ENCODE data around the gene MEOX1.

DNA sequence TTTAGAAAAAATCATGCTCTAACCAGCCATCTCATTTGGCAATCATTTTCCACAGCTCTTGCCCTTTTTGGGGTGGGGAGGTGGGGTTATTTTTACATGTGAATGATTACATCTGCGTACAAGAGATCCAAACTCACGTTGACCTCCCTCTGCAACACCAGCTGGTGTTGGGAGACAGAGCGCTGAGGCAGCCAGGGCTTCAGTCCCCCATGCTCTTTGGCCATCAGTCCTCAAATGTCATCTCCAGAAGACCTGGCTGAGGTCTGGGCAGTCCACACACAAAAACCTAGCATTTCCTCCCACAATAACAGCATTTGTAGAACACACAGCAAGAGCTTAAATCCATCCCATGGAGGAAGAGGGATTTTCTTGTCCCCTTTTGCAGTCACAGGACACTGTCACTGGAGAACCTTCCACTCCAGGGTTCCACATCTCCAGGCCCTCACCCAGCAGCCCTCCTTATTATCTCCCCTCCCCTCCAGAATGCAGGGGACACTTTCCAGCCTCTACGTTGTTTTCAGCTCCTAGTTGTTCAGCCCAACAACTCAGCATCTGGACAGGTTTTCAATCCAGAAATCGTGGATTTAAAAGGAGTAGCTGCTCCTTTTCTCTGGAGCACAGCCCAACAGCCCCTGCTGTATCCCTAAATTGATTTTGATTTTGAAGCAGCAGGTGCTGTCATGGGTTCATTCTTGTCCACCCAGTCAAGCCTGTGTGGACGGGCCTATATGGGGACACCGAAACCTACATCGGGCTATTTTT, 21.1 kb downstream of the MEOX1 start:
- TF ChIP-seq, protein P1, sequence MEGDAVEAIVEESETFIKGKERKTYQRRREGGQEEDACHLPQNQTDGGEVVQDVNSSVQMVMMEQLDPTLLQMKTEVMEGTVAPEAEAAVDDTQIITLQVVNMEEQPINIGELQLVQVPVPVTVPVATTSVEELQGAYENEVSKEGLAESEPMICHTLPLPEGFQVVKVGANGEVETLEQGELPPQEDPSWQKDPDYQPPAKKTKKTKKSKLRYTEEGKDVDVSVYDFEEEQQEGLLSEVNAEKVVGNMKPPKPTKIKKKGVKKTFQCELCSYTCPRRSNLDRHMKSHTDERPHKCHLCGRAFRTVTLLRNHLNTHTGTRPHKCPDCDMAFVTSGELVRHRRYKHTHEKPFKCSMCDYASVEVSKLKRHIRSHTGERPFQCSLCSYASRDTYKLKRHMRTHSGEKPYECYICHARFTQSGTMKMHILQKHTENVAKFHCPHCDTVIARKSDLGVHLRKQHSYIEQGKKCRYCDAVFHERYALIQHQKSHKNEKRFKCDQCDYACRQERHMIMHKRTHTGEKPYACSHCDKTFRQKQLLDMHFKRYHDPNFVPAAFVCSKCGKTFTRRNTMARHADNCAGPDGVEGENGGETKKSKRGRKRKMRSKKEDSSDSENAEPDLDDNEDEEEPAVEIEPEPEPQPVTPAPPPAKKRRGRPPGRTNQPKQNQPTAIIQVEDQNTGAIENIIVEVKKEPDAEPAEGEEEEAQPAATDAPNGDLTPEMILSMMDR (IDR thresholded peaks at IDR 0.05; ENCODE audit: low read depth, low read length) = no peak
- no peak for TF ChIP-seq POLR2A (IDR thresholded peaks at IDR 0.05; ENCODE audit: extremely low read depth, insufficient read length)
- TF ChIP-seq, protein P2, sequence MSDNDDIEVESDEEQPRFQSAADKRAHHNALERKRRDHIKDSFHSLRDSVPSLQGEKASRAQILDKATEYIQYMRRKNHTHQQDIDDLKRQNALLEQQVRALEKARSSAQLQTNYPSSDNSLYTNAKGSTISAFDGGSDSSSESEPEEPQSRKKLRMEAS (IDR thresholded peaks at IDR 0.05; ENCODE audit: low read depth, low read length) = no peak
- TF ChIP-seq MYC (IDR thresholded peaks at IDR 0.05; ENCODE audit: low read depth, low read length) = no peak

Data from NB4 (cell line).